Right atrium auricular region (tissue), 2 donors: ENCODE measurements around the gene RDH8. TPM values are rescaled to one million over a fixed set of nuclear protein-coding genes. Genes with fewer than 3 reads are reported as not detected.

ENCODE experiments used
- DNase-seq: peaks from one replicate; pipeline ENCODE4 v3.0.0-alpha.2; 2019; ENCODE audit warnings: low spot score
- H3K27ac ChIP-seq, 2 donors: fragments of 200-600 bp; sonication (generic); 1 replicate in 1 of 2; 2 replicates in 1 of 2; pipeline ENCODE4 v1.5.1; 2016 to 2019
- H3K27me3 ChIP-seq, 2 donors: fragments of 200-600 bp; sonication (generic); one replicate each; pipeline versions ENCODE4 v1.5.1 to v1.6.0; 2017 to 2019
- H3K36me3 ChIP-seq: fragments of 200-600 bp; sonication (generic); one replicate; pipeline ENCODE4 v1.5.1; 2016
- H3K4me1 ChIP-seq, 2 donors: fragments of 200-600 bp; sonication (generic); one replicate each; pipeline versions ENCODE4 v1.5.1 to v1.6.0; 2017 to 2019
- H3K4me3 ChIP-seq, 2 donors: fragments of 200-600 bp; sonication (generic); 1 replicate in 1 of 2; 2 replicates in 1 of 2; pipeline ENCODE4 v1.5.1; 2017 to 2019; ENCODE audit warnings: mild to moderate bottlenecking in 1 of 2, moderate library complexity in 1 of 2
- H3K9me3 ChIP-seq, 2 donors: fragments of 200-600 bp; sonication (generic); one replicate each; pipeline ENCODE4 v1.5.1; 2019
- CTCF ChIP-seq, 2 donors: fragments of 200-600 bp; sonication (generic); IDR thresholded peaks; one replicate each; pipeline ENCODE4 v1.5.1; 2019; ENCODE audit warnings: antibody characterized with exemption in 2 of 2
- total RNA-seq, 2 donors: library from RNA; depleted of rRNA; stranded (reverse); fragments of >200 nt; gene quantifications; one replicate each; pipeline ENCODE4 v1.1.0, GENCODE V29; 2016

The RDH8 gene
- total RNA-seq, 2 donors from 2014 or later = not detected

- H3K27me3 ChIP-seq = no peaks in the 10 kb centered on the region
- H3K27ac ChIP-seq = no peak overlapping the region
- no peaks in the 10 kb centered on the region for H3K36me3 ChIP-seq
- no peak for DNase-seq
- H3K4me3 ChIP-seq = no peak overlapping the region
- H3K9me3 ChIP-seq = peaks cover 0 to 23% of the 10 kb centered on the region in 2 donors
- H3K4me1 ChIP-seq = no peaks in the 10 kb centered on the region
- no peak for TF ChIP-seq CTCF (IDR thresholded peaks at IDR 0.05)
Observed at GRCh38 chr19:10037809-10038208, 24.5 kb downstream of the RDH8 start.

DNA sequence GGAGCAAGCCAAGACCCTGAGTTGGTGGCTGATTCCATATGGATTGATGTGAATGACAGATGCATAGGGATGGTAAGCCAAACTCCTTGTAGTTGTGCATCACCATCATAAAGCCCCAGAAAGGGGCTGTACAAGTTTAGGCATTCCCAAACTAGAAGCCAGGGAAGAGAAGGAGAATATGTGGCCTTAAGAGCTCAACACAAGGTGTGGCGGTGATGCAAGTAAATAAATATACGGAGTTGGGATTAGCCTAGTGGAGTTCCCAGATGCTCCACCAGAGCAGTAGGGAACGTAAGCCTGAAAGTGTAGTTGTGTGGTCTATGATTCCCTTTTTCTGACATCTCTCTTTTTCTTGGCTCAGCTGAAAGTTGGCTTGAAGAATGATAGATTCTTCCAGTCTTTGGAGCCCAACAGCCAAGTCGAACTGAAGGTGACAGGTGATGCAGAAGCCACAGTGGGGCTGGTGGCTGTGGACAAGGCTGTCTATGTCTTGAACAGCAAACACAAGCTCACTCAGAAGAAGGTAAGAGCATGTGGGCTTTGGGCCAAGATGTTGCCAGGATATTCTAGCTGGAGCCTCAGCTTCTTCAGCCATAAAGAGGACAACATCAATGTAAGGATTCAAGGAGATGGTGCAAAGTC, 30.1 kb downstream of the RDH8 start:
- no peak for TF ChIP-seq CTCF (IDR thresholded peaks at IDR 0.05)
- Histone ChIP-seq H3K4me1 (no peaks in the 10 kb centered on the region), H3K27ac (no peak overlapping the region), H3K4me3 (no peak overlapping the region), H3K36me3 (no peaks in the 10 kb centered on the region), H3K9me3 (peaks cover 14 to 67% of the 10 kb centered on the region in 2 donors), H3K27me3 (no peaks in the 10 kb centered on the region)
- no peak for DNase-seq

- TF ChIP-seq CTCF (IDR thresholded peaks at IDR 0.05) = no peak
- H3K36me3 ChIP-seq = no peaks in the 10 kb centered on the region
- H3K4me1 ChIP-seq = no peaks in the 10 kb centered on the region
- H3K9me3 ChIP-seq = peaks cover 14 to 67% of the 10 kb centered on the region in 2 donors
- H3K27ac ChIP-seq = no peak overlapping the region
- H3K27me3 ChIP-seq = no peaks in the 10 kb centered on the region
- no peak for DNase-seq
- H3K4me3 ChIP-seq = no peak overlapping the region
Observed at GRCh38 chr19:10044390-10044789, 31.1 kb downstream of the RDH8 start.

DNA sequence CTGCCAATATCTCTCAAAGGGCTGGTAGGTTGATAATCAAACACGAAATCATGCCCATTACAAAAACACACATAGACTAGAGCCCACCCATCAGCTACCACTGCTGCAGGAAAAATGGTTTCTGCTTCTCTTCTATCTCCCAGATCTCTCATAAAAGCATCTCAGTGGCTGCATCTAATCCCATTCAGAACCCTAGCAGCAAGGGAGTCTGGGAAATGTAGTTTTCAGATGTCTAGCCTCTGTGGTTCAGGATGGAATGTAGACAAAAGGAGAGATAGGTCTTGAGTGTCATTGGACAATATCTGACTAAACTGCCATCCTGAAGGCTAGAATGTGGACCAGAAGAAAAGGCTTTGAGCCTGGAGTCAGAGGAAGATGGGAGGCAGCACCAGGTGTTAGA, 32.1 kb downstream of the RDH8 start:
- Histone ChIP-seq H3K36me3 (no peaks in the 10 kb centered on the region), H3K9me3 (peaks cover 14 to 67% of the 10 kb centered on the region in 2 donors), H3K27ac (no peak overlapping the region), H3K4me1 (no peaks in the 10 kb centered on the region), H3K27me3 (no peaks in the 10 kb centered on the region), H3K4me3 (no peak overlapping the region)
- no peak for DNase-seq
- TF ChIP-seq CTCF (IDR thresholded peaks at IDR 0.05) = no peak

GRCh38 chr19:10049626-10050025, 36.3 kb downstream of the RDH8 start:
- peaks cover 0 to 26% of the 10 kb centered on the region in 2 donors for H3K9me3 ChIP-seq
- TF ChIP-seq CTCF (IDR thresholded peaks at IDR 0.05) = no peak
- no peaks in the 10 kb centered on the region for H3K36me3 ChIP-seq
- DNase-seq = no peak
- H3K4me3 ChIP-seq = no peak overlapping the region
- no peaks in the 10 kb centered on the region for H3K27me3 ChIP-seq
- no peaks in the 10 kb centered on the region for H3K4me1 ChIP-seq
- no peak overlapping the region for H3K27ac ChIP-seq
